HG03175 (cell line): ENCODE data around the gene RNASE8.
"Not testable (repeated sequence)": the region's sequence is repeated elsewhere in the genome, so short reads cannot be mapped to it uniquely, and the experiment has no call there.

Source experiments
- ATAC-seq: cut with Tn5 transposase; IDR thresholded peaks from one replicate; pipeline ENCODE4 v1.9.1; 2021; ENCODE audit warnings: mild to moderate bottlenecking, moderate library complexity; ENCODE audit not compliant: unreplicated experiment

The RNASE8 gene

GRCh38 chr14:21029917-21030316 is 27.7 kb upstream of the RNASE8 start, which contains the start of gene TPPP2:
Gene TPPP2, plus strand, starts transcription at chr14:21030217. Its CDS starts 365 bp downstream, at chr14:21030582.
- ATAC-seq, result no peak

- no peak for ATAC-seq
Measured at GRCh38 chr14:21030531-21030930, 27.1 kb upstream of the RNASE8 start.

- no peak for ATAC-seq
Measured at GRCh38 chr14:21032326-21033132, 25.1 kb upstream of the RNASE8 start.

GRCh38 chr14:21033133-21033698 is 24.4 kb upstream of the RNASE8 start:
- no peak for ATAC-seq

GRCh38 chr14:21034707-21035106 is 22.9 kb upstream of the RNASE8 start, which contains the start of gene RNASE13:
Gene RNASE13, minus strand, starts transcription at chr14:21034807. Its CDS starts 519 bp downstream, at chr14:21034288.
- no peak for ATAC-seq

GRCh38 chr14:21036751-21037150 is 20.9 kb upstream of the RNASE8 start:
- no peak for ATAC-seq

- no peak for ATAC-seq
Measured at GRCh38 chr14:21037156-21037555, 20.5 kb upstream of the RNASE8 start.

GRCh38 chr14:21038441-21039422 is 18.9 kb upstream of the RNASE8 start:
- no peak for ATAC-seq

- no peak for ATAC-seq
Measured at GRCh38 chr14:21039585-21040369, 17.8 kb upstream of the RNASE8 start.

- no peak for ATAC-seq
Measured at GRCh38 chr14:21040370-21040925, 17.2 kb upstream of the RNASE8 start.

GRCh38 chr14:21040941-21041340 is 16.7 kb upstream of the RNASE8 start:
- not testable (repeated sequence) for ATAC-seq

GRCh38 chr14:21041676-21042433 is 15.8 kb upstream of the RNASE8 start, which contains the start of gene RNASE7:
Gene RNASE7, plus strand, starts transcription at chr14:21042362. Its CDS starts 631 bp downstream, at chr14:21042993.
- ATAC-seq, result no peak

- ATAC-seq, result no peak
Measured at GRCh38 chr14:21042918-21043317, 14.7 kb upstream of the RNASE8 start.

GRCh38 chr14:21043387-21043973 is 14.1 kb upstream of the RNASE8 start:
- ATAC-seq, result no peak

GRCh38 chr14:21043974-21044618 is 13.5 kb upstream of the RNASE8 start:
- ATAC-seq, result no peak

- no peak for ATAC-seq
Measured at GRCh38 chr14:21047378-21047781, 10.2 kb upstream of the RNASE8 start.

- no peak for ATAC-seq
Measured at GRCh38 chr14:21048638-21049037, 9.0 kb upstream of the RNASE8 start.

GRCh38 chr14:21049271-21049673 is 8.3 kb upstream of the RNASE8 start:
- ATAC-seq, result no peak
